Smooth muscle cell (in vitro differentiated cells): ENCODE measurements around the gene COL9A3. TPM values are rescaled to one million over a fixed set of nuclear protein-coding genes. Genes with fewer than 3 reads are reported as not detected.

ENCODE experiments used
- DNase-seq: peaks from one replicate; lab custom pipeline; 2025; ENCODE audit not compliant: unreplicated experiment; lab: John Stamatoyannopoulos, UW
- H2AFZ ChIP-seq: fragments of 200-600 bp; sonication (generic); 2 replicates; pipeline ENCODE4 v1.6.0; 2016; ENCODE audit warnings: antibody characterized with exemption, low read depth, mild to moderate bottlenecking
- H3F3A ChIP-seq: fragments of 200-600 bp; sonication (generic); 2 replicates; pipeline ENCODE4 v1.6.0; 2017; ENCODE audit warnings: antibody characterized with exemption, low read depth
- H3K27ac ChIP-seq: fragments of 200-600 bp; sonication (generic); 2 replicates; pipeline ENCODE4 v1.5.1; 2016; ENCODE audit warnings: low read depth, mild to moderate bottlenecking
- H3K27me3 ChIP-seq: fragments of 200-600 bp; sonication (generic); 2 replicates; pipeline ENCODE4 v1.6.1; 2016; ENCODE audit warnings: low read depth, mild to moderate bottlenecking
- H3K36me3 ChIP-seq: fragments of 200-600 bp; sonication (generic); 2 replicates; pipeline ENCODE4 v1.5.1; 2016; ENCODE audit warnings: low read depth
- H3K4me1 ChIP-seq: fragments of 200-600 bp; sonication (generic); 2 replicates; pipeline ENCODE4 v1.5.1; 2016; ENCODE audit warnings: low read depth
- H3K4me2 ChIP-seq: fragments of 200-600 bp; sonication (generic); 2 replicates; pipeline ENCODE4 v1.6.0; 2016; ENCODE audit warnings: mild to moderate bottlenecking
- H3K4me3 ChIP-seq: fragments of 200-600 bp; sonication (generic); 2 replicates; pipeline ENCODE4 v1.5.1; 2016; ENCODE audit warnings: mild to moderate bottlenecking
- H3K79me2 ChIP-seq: fragments of 200-600 bp; sonication (generic); 2 replicates; pipeline ENCODE4 v1.6.0; 2016; ENCODE audit warnings: low read depth, mild to moderate bottlenecking
- H3K9ac ChIP-seq: fragments of 200-600 bp; sonication (generic); 2 replicates; pipeline ENCODE4 v1.6.0; 2016; ENCODE audit warnings: low read depth
- H3K9me3 ChIP-seq: fragments of 200-600 bp; sonication (generic); replicated peaks from 2 replicates; pipeline ENCODE4 v1.5.1; 2016; ENCODE audit warnings: low read depth
- H4K20me1 ChIP-seq: fragments of 200-600 bp; sonication (generic); 2 replicates; pipeline ENCODE4 v1.6.0; 2016; ENCODE audit warnings: low read depth
- CTCF ChIP-seq: fragments of 200-600 bp; sonication (generic); IDR thresholded peaks from 2 replicates; pipeline ENCODE4 v1.5.1; 2017; ENCODE audit warnings: borderline replicate concordance, mild to moderate bottlenecking, antibody characterized with exemption; ENCODE audit not compliant: insufficient read depth, poor library complexity, severe bottlenecking
- WGBS: methylation state at CpG from one replicate; pipeline ENCODE4 v1.1.7; 2016; ENCODE audit warnings: low lambda C conversion rate; 5-methylcytosine and 5-hydroxymethylcytosine counted together
- polyA plus RNA-seq: library from polyadenylated mRNA; unstranded; fragments of >200 nt; fragmentation: Nextera tagmentation; extraction: Ambion mirVana; gene quantifications from 2 replicates; pipeline ENCODE4 v1.2.1, GENCODE V29; 2016
- total RNA-seq: library from RNA; depleted of rRNA; stranded (reverse); fragments of >200 nt; gene quantifications from 2 replicates; pipeline ENCODE4 v1.2.3, GENCODE V29; 2014

COL9A3 gene
- total and polyA plus RNA-seq, 2 experiments from 2014 or later: 23.0 to 77.4 TPM

GRCh38 chr20:62854121-62854520, 37.3 kb downstream of the COL9A3 start:
- Histone ChIP-seq H3K4me1 (no peaks in the 10 kb centered on the region), H3K79me2 (peaks cover 8% of the 10 kb centered on the region), H3K27me3 (no peaks in the 10 kb centered on the region), H3F3A (no peaks in the 10 kb centered on the region), H3K27ac (no peak overlapping the region), H2AFZ (no peak overlapping the region), H3K9ac (no peak overlapping the region), H3K4me2 (no peak overlapping the region), H3K36me3 (no peaks in the 10 kb centered on the region), H3K4me3 (no peak overlapping the region), H3K9me3 (no peaks in the 10 kb centered on the region), H4K20me1 (peaks cover 36% of the 10 kb centered on the region)
- no peak for TF ChIP-seq CTCF
- WGBS: 93% methylated on average over 13 of the region's 13 CpGs
- DNase-seq: no peak

DNA sequence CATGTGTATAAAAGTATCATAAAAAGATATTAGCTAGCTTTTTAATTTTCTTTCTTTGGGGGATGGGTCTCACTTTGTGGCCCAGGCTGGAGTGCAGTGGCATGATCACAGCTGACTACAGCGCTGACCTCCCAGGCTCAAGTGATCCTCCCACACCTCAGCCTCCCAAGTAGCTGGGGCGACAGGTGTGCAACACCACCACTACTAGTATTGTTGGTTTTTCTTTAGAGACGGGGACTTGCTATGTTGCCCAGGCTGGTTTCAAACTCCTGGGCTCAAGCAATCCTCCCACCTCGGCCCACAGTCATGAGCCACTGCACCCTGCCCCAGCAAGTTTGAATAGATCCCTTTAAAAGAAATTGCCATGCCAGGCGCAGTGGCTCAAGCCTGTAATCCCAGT, 38.3 kb downstream of the COL9A3 start:
- Histone ChIP-seq H3K27me3 (no peaks in the 10 kb centered on the region), H3K36me3 (no peaks in the 10 kb centered on the region), H3K79me2 (peaks cover 18% of the 10 kb centered on the region), H3K4me1 (peaks cover 9% of the 10 kb centered on the region), H3K9ac (no peak overlapping the region), H3K4me3 (no peak overlapping the region), H2AFZ (no peak overlapping the region), H4K20me1 (peaks cover 45% of the 10 kb centered on the region), H3K27ac (no peak overlapping the region), H3K9me3 (no peaks in the 10 kb centered on the region), H3F3A (no peaks in the 10 kb centered on the region), H3K4me2 (no peak overlapping the region)
- TF ChIP-seq CTCF: no peak
- DNase-seq: no peak
- 96% methylated on average over 5 of the region's 5 CpGs for WGBS

DNA sequence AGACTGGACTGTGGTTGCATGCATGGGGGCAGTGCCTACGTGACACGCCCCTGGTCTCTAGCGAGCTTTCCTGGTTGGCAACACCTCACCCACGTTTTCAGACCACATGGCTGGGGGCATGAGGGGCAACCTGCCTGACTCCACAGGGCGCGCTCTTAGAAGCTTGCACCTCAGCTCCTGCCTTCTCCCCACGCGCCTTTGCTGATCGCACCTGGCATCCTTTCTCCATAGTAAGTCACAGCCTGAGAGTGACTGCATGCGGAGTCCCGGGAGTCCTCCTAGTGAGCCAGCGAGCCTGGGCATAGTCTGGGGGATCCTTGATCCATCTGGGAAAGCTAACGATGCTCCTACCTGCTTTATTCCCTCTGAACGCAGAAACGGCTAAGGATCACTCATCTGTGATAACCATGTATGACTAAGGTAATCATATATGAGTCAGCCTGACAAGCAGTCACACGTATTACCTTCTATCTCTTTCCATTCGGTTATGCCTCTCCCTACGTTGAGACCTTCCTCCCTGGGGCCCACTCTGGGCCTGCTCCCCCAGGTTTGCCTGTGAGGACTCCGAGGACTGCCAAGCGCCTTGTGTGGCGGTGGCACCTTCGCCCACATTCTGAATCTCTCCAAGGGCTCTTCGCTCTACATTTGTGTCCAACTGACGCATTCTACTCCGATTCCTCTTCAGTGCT, 40.2 kb downstream of the COL9A3 start:
- TF ChIP-seq CTCF: no peak
- H3K9me3 ChIP-seq: no peaks in the 10 kb centered on the region
- no peaks in the 10 kb centered on the region for H3F3A ChIP-seq
- DNase-seq: no peak
- H3K27me3 ChIP-seq: no peaks in the 10 kb centered on the region
- no peak overlapping the region for H3K4me3 ChIP-seq
- no peak overlapping the region for H3K9ac ChIP-seq
- no peak overlapping the region for H3K27ac ChIP-seq
- no peaks in the 10 kb centered on the region for H3K36me3 ChIP-seq
- WGBS: 94% methylated on average over 25 of the region's 25 CpGs
- peaks cover 29% of the 10 kb centered on the region for H4K20me1 ChIP-seq
- H2AFZ ChIP-seq: no peak overlapping the region
- peaks cover 18% of the 10 kb centered on the region for H3K79me2 ChIP-seq
- H3K4me2 ChIP-seq: no peak overlapping the region
- H3K4me1 ChIP-seq: peaks cover 15% of the 10 kb centered on the region

DNA sequence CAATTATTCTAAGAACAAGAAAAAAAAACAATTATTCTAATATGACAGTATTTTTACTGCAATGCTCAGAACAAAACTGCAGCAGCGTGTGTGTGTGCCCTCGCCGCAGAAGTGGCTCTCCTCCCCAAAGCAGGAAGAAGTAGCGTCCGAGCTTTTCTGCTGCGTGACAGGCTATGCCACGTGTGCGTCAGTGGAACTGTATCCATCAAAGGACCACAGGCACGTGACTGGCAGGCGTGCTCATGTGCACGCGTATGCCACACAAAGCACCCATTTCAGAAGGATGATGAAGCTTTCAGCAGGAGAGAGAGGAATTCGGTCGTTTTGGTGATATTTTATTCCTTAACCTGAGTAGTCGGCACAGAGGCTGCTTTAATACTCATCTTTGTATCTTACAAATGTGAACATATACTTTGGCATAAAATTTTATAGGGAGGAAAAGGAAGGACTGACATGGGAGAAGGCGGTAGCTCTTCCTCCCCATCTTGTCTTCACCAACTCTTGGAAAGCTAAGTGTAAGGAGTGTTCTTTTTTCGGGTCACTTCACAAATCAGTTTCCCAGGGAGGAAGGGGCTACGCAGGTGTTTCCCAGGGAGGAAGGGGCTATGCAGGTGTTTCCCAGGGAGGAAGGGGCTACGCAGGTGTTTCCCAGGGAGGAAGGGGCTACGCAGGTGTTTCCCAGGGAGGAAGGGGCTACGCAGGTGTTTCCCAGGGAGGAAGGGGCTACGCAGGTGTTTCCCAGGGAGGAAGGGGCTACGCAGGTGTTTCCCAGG, 41.4 kb downstream of the COL9A3 start:
- no peak overlapping the region for H3K4me3 ChIP-seq
- H4K20me1 ChIP-seq: peaks cover 24% of the 10 kb centered on the region
- H2AFZ ChIP-seq: no peak overlapping the region
- no peak overlapping the region for H3K27ac ChIP-seq
- no peak for TF ChIP-seq CTCF
- peaks cover 18% of the 10 kb centered on the region for H3K79me2 ChIP-seq
- WGBS: 96% methylated on average over 18 of the region's 23 CpGs
- H3F3A ChIP-seq: no peaks in the 10 kb centered on the region
- H3K4me2 ChIP-seq: no peak overlapping the region
- DNase-seq: no peak
- no peak overlapping the region for H3K9ac ChIP-seq
- no peaks in the 10 kb centered on the region for H3K27me3 ChIP-seq
- peaks cover 15% of the 10 kb centered on the region for H3K4me1 ChIP-seq
- H3K9me3 ChIP-seq: no peaks in the 10 kb centered on the region
- no peaks in the 10 kb centered on the region for H3K36me3 ChIP-seq
